DOHH2 (cell line): ENCODE results near the gene SCAF11.
"Not testable (repeated sequence)": the region's sequence is repeated elsewhere in the genome, so short reads cannot be mapped to it uniquely, and the experiment has no call there.

Source experiments
- CTCF ChIP-seq: fragments of 200-600 bp; sonication (generic); IDR thresholded peaks from one replicate; pipeline ENCODE4 v1.5.1; 2014; ENCODE audit warnings: antibody characterized with exemption, mild to moderate bottlenecking, low read depth, low read length; ENCODE audit not compliant: poor library complexity, severe bottlenecking
- EZH2phosphoT487 ChIP-seq: fragments of 200-600 bp; sonication (generic); IDR thresholded peaks from 2 replicates; pipeline ENCODE4 v1.6.1; 2017; ENCODE audit warnings: borderline replicate concordance, mild to moderate bottlenecking, antibody characterized with exemption, low read length, moderate library complexity, mixed read lengths

GRCh38 chr12:46037066-46037465 lies 46.7 kb upstream of the SCAF11 start:
- not testable (repeated sequence) for TF ChIP-seq CTCF, EZH2phosphoT487
